HG03064 (cell line): ENCODE measurements around the gene TIGD3.

ENCODE experiments used
- ATAC-seq: cut with Tn5 transposase; IDR thresholded peaks from one replicate; pipeline ENCODE4 v1.9.1; 2021; ENCODE audit warnings: low read depth; ENCODE audit not compliant: unreplicated experiment

TIGD3 gene

DNA sequence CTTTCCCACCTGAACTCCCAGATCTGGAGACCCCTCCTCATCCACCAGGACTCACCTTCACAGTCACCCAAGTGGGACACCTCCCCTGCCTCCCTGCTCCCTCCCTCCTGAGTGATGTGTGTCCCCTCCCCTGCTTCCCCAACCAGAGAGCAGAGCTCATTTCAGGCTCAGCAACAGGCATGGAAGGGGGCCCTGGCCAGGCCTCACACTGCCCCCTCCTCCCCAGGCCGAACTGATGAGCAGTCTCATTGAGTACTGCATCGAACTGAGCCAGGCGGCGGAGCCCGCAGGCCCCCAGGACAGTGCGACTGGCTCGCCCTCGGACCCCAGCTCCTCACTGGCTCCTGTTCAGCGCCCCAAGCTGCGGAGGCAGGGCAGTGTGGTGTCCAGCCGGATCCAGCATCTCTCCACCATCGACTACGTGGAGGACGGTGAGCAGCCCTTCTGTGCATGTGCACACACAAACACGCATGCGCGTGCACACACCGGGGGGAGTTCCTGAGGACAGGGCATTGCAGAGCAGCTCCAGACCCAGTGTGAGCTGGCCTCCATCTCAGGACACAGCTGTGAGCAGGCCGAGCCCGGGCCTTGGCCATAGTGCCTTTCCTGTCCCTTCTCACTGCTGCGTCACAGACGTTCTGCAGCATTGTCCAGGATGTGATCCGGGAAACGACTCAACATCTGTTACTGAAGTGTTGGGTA lies 50.2 kb downstream of the TIGD3 start:
- ATAC-seq = no peak
